HEK293T (cell line): ENCODE data around the gene CTDSPL.

Experiments
- BHLHE40 ChIP-seq: fragments of 450-650 bp; IDR thresholded peaks from 2 replicates; pipeline ENCODE4 v1.6.1; 2016; ENCODE audit warnings: mild to moderate bottlenecking, moderate library complexity, borderline replicate concordance
- FOXM1 ChIP-seq: fragments of 450-650 bp; IDR thresholded peaks from 2 replicates; pipeline ENCODE4 v1.6.1; 2017; ENCODE audit warnings: mild to moderate bottlenecking, borderline replicate concordance
- SP1 ChIP-seq: fragments of 450-650 bp; IDR thresholded peaks from 2 replicates; pipeline ENCODE4 v1.6.1; 2017

DNA sequence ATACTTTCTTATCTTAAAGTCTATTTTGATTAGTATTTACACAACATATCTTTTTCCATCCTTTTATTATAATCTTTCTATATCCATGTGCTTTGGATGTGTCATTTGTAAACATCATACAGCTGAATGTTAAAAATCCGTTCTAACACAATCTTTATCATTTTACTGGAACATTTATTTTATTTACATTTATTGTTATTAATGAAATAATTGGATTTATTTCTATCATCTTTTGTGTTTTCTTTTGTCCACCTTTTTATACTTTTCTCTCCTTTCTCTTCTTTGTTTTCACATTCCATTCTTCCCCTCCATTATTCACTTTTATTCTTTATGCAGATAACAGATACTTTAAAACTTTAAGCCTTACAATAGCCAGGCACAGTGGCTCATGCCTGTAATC is 34.7 kb upstream of the CTDSPL start:
- TF ChIP-seq FOXM1, result no peak
- no peak for TF ChIP-seq BHLHE40
- no peak for TF ChIP-seq SP1
